B cell (primary cell): Measurements from ENCODE around the gene SAXO1. TPM values are rescaled to one million over a fixed set of nuclear protein-coding genes. Genes with fewer than 3 reads are reported as not detected.

Source experiments
- ATAC-seq: fragments of 200-7000 bp; cut with Tn5 transposase; one replicate; pipeline ENCODE4 v1.10.0; 2021; ENCODE audit warnings: low read depth, mild to moderate bottlenecking, moderate number of reproducible peaks, moderate library complexity
- CTCF ChIA-PET: fragments of 350-600 bp; sonication (Branson Sonifier 250); formaldehyde crosslinking; loops from one replicate; lab custom pipeline; 2021; ENCODE audit warnings: antibody characterized with exemption, inconsistent platforms; lab: Charles Lee
- POLR2A ChIA-PET: fragments of 350-600 bp; sonication (Branson Sonifier 250); formaldehyde crosslinking; loops from one replicate; lab custom pipeline; 2021; ENCODE audit warnings: antibody characterized with exemption; lab: Charles Lee
- DNase-seq: peaks from one replicate; pipeline ENCODE4 v3.0.0; 2013
- H2AFZ ChIP-seq: 2 replicates; pipeline ENCODE4 v1.6.1; 2012; ENCODE audit warnings: mild to moderate bottlenecking, low read depth, low read length; ENCODE audit not compliant: insufficient read depth, poor library complexity, severe bottlenecking
- H3K27ac ChIP-seq, 2 donors: 1 replicate in 1 of 2; 2 replicates in 1 of 2; pipeline ENCODE4 v1.5.1; 2012 to 2013; ENCODE audit warnings: low read length in 2 of 2, mild to moderate bottlenecking in 2 of 2, moderate library complexity in 1 of 2
- H3K27me3 ChIP-seq, 4 experiments: fragments of 200-600 bp in 1 of 4; sonication (generic) in 1 of 4; replicated peaks in 1 of 4; 1 replicate in 2 of 4; 2 replicates in 2 of 4; pipeline versions ENCODE4 v1.6.1 to v1.7.0; 2013 to 2016; ENCODE audit warnings: low read length in 3 of 4, mild to moderate bottlenecking in 2 of 4, mixed read lengths in 1 of 4, moderate library complexity in 1 of 4; ENCODE audit not compliant: insufficient read depth in 4 of 4, control insufficient read depth in 3 of 4; ENCODE audit errors: control extremely low read depth in 1 of 4
- H3K36me3 ChIP-seq, 2 experiments: replicated peaks in 1 of 2; 1 replicate in 1 of 2; 2 replicates in 1 of 2; pipeline versions ENCODE4 v1.6.1 to v1.7.1; 2013; ENCODE audit warnings: low read length in 1 of 2; ENCODE audit not compliant: insufficient read depth in 2 of 2, control insufficient read depth in 1 of 2; ENCODE audit errors: control extremely low read depth in 1 of 2, extremely low read depth in 1 of 2
- H3K4me1 ChIP-seq, 2 donors: fragments of 200-600 bp in 1 of 2; sonication (generic) in 1 of 2; 1 replicate in 1 of 2; 2 replicates in 1 of 2; pipeline versions ENCODE4 v1.5.1 to v1.6.1; 2013 to 2017; ENCODE audit warnings: low read length in 2 of 2; ENCODE audit not compliant: control insufficient read depth in 2 of 2, insufficient read depth in 2 of 2
- H3K4me2 ChIP-seq: replicated peaks from 2 replicates; pipeline ENCODE3; 2012; ENCODE audit warnings: mild to moderate bottlenecking, low read depth, low read length; ENCODE audit not compliant: poor library complexity, severe bottlenecking
- H3K4me3 ChIP-seq, 5 experiments: fragments of 200-600 bp in 1 of 5; sonication (generic) in 1 of 5; 1 replicate in 3 of 5; 2 replicates in 2 of 5; pipeline versions ENCODE4 v1.5.1 to v1.7.0; 2011 to 2016; ENCODE audit warnings: low read length in 4 of 5, mild to moderate bottlenecking in 4 of 5, low read depth in 2 of 5, control low read depth in 1 of 5, moderate library complexity in 1 of 5; ENCODE audit not compliant: insufficient read depth in 1 of 5; ENCODE audit errors: control extremely low read depth in 1 of 5, extremely low read depth in 1 of 5
- H3K79me2 ChIP-seq: fragments of 200-600 bp; sonication (generic); one replicate; pipeline ENCODE4 v1.6.0; 2016; ENCODE audit warnings: low read length; ENCODE audit not compliant: control insufficient read depth, insufficient read depth
- H3K9ac ChIP-seq: fragments of 200-600 bp; sonication (generic); 2 replicates; pipeline ENCODE4 v1.6.1; 2017; ENCODE audit warnings: mild to moderate bottlenecking, low read length, moderate library complexity
- H3K9me3 ChIP-seq, 3 donors: one replicate each; pipeline versions ENCODE4 v1.6.1 to v1.7.1; 2013; ENCODE audit warnings: low read length in 2 of 3; ENCODE audit not compliant: control insufficient read depth in 2 of 3, insufficient read depth in 1 of 3; ENCODE audit errors: control extremely low read depth in 1 of 3
- H4K20me1 ChIP-seq: 2 replicates; pipeline ENCODE4 v1.6.0; 2012; ENCODE audit warnings: mild to moderate bottlenecking, low read length; ENCODE audit not compliant: insufficient read depth, control insufficient read depth, poor library complexity, severe bottlenecking
- H3K27ac Mint-ChIP-seq: one replicate; pipeline ENCODE4 v1.8.0; 2021; ENCODE audit warnings: mixed read lengths
- H3K27me3 Mint-ChIP-seq: one replicate; pipeline ENCODE4 v1.8.0; 2021; ENCODE audit warnings: mixed read lengths
- H3K4me1 Mint-ChIP-seq: one replicate; pipeline ENCODE4 v1.8.0; 2021; ENCODE audit warnings: mixed read lengths
- H3K4me3 Mint-ChIP-seq: one replicate; pipeline ENCODE4 v1.8.0; 2021; ENCODE audit warnings: mixed read lengths
- H3K9me3 Mint-ChIP-seq: one replicate; pipeline ENCODE4 v1.8.0; 2022; ENCODE audit warnings: mixed read lengths; ENCODE audit not compliant: insufficient read depth
- CTCF ChIP-seq: fragments of 200-600 bp; IDR thresholded peaks from one replicate; pipeline ENCODE4 v1.8.0; 2022; ENCODE audit warnings: antibody characterized with exemption, mild to moderate bottlenecking
- EZH2 ChIP-seq: IDR thresholded peaks from 2 replicates; pipeline ENCODE4 v1.6.1; 2012; ENCODE audit warnings: borderline replicate concordance, low read depth, mild to moderate bottlenecking, moderate library complexity, low read length; ENCODE audit not compliant: insufficient read depth, poor library complexity, severe bottlenecking
- WGBS: methylation state at CpG from one replicate; pipeline ENCODE4 v1.1.5; 2013; ENCODE audit warnings: missing lambda C conversion rate; ENCODE audit not compliant: insufficient coverage; 5-methylcytosine and 5-hydroxymethylcytosine counted together
- intact Hi-C: fragments of 100-400 bp; cut with micrococcal nuclease; formaldehyde crosslinking; loops from one replicate; pipeline ENCODE4 v1.10.0; 2022
- polyA plus RNA-seq: library from polyadenylated mRNA; depleted of rRNA; stranded (reverse); fragments of >200 nt; gene quantifications from 2 replicates; pipeline ENCODE4 v1.2.3, GENCODE V29; 2012
- total RNA-seq, 2 donors: library from RNA; stranded (reverse); fragments of 120-200 nt in 1 of 2; gene quantifications; 1 replicate in 1 of 2; 2 replicates in 1 of 2; pipeline versions ENCODE4 v1.2.3 to v1.2.4, GENCODE V29; 2013 to 2022

SAXO1 gene
- total and polyA plus RNA-seq, 2 donors (not counting 1 experiment from before 2014, with no cell fraction given) = 0.01 TPM; not detected in 1

GRCh38 chr9:19027825-19028224 lies 5.2 kb downstream of the SAXO1 start:
- Mint-ChIP-seq H3K9me3 (no peaks in the 10 kb centered on the region), H3K4me1 (no peaks in the 10 kb centered on the region), H3K27ac (no peak overlapping the region), H3K4me3 (no peak overlapping the region), H3K27me3 (peaks cover 16% of the 10 kb centered on the region)
- no peak overlapping the region for H3K27ac ChIP-seq
- no peak overlapping the region for H3K4me3 ChIP-seq
- no peak for ATAC-seq
- H2AFZ ChIP-seq = no peak overlapping the region
- WGBS = 97% methylated on average over 16 of the region's 22 CpGs
- no peaks in the 10 kb centered on the region for H3K36me3 ChIP-seq
- CTCF ChIA-PET = interaction anchor here (1.2 to 2.5 kb wide), 7 partner anchors 10 to 773 kb away, joined by 3 to 14 read pairs (median 6); no protein-coding TSS in a partner anchor
- H3K4me2 ChIP-seq = no peak overlapping the region
- no peak for DNase-seq
- H3K9me3 ChIP-seq = no peaks in the 10 kb centered on the region
- H3K79me2 ChIP-seq = no peaks in the 10 kb centered on the region
- POLR2A ChIA-PET = no interaction called here
- no peak overlapping the region for H3K9ac ChIP-seq
- TF ChIP-seq EZH2 (no peak), CTCF (no peak)
- H3K4me1 ChIP-seq = no peaks in the 10 kb centered on the region
- no peaks in the 10 kb centered on the region for H3K27me3 ChIP-seq
- intact Hi-C loops = no loop called here
- no peaks in the 10 kb centered on the region for H4K20me1 ChIP-seq

- intact Hi-C loops = no loop called here
- WGBS = 83% methylated on average over 1 of the region's 6 CpGs
- Mint-ChIP-seq H3K27ac (no peak overlapping the region), H3K4me3 (no peak overlapping the region), H3K9me3 (no peaks in the 10 kb centered on the region), H3K4me1 (no peaks in the 10 kb centered on the region), H3K27me3 (peaks cover 19% of the 10 kb centered on the region)
- Histone ChIP-seq H3K9me3 (peaks cover 0 to 4% (median 1%) of the 10 kb centered on the region in 3 donors), H3K9ac (no peak overlapping the region), H3K27me3 (peaks cover 0 to 2% (median 0%) of the 10 kb centered on the region in 4 experiments), H2AFZ (no peak overlapping the region), H3K4me2 (no peak overlapping the region), H3K4me3 (no peak overlapping the region), H3K27ac (no peak overlapping the region), H3K36me3 (no peaks in the 10 kb centered on the region), H4K20me1 (no peaks in the 10 kb centered on the region), H3K4me1 (no peaks in the 10 kb centered on the region), H3K79me2 (no peaks in the 10 kb centered on the region)
- ChIA-PET CTCF (interaction anchor here (0.6 to 2.5 kb wide), 6 partner anchors 8 to 1215 kb away, joined by 3 to 9 read pairs (median 4); partner anchors contain the start of gene RRAGA), POLR2A (no interaction called here)
- TF ChIP-seq EZH2 (no peak), CTCF (no peak)
- DNase-seq = no peak
- no peak for ATAC-seq
These were observed 6.6 kb downstream of the SAXO1 start for GRCh38 chr9:19026375-19026774.
